ENCODE data around the gene ISX.

DNA sequence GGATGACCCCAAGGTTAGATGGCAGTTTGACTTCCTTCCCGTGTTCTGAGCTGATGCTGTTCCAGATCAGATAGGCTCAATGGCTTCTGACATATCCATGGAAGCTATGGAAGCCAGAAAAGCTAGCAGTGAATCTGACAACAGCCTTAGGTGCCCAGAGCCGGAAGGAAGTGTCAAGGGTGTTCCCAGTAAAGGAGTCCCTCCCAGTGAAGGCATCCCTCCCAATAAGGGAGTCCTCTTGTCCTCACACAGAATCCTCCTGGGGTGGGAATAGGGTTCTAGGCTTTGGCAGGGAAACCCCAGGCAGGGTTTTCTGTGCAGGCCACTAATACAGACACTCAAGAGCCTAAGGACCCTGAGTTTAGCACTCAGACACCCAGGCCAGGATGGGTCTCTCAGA, 47.0 kb upstream of the ISX start:
- TF ChIP-seq CTCF (IDR thresholded peaks at IDR 0.05) = no peak
- no peak for TF ChIP-seq FOXJ3 (CRISPR knock-in tag; IDR thresholded peaks at IDR 0.05; ENCODE audit: borderline replicate concordance)
- no peak for TF ChIP-seq E2F1 (CRISPR knock-in tag; IDR thresholded peaks at IDR 0.05)
- TF ChIP-seq JUN (CRISPR knock-in tag; IDR thresholded peaks at IDR 0.05) = no peak
- no peak for TF ChIP-seq NR3C1 (CRISPR knock-in tag; conservative IDR thresholded peaks at IDR 0.05; ENCODE audit: low read depth)
- TF ChIP-seq ZNF121 (CRISPR knock-in tag; IDR thresholded peaks at IDR 0.05) = no peak
- no peak for TF ChIP-seq TEAD4 (CRISPR knock-in tag; IDR thresholded peaks at IDR 0.05)
- no peak for TF ChIP-seq FOXP1 (CRISPR knock-in tag; IDR thresholded peaks at IDR 0.05; ENCODE audit: borderline replicate concordance)

Measured in WTC11 (cell line).